Measurements from ENCODE around the gene STRBP. TPM values are rescaled to one million over a fixed set of nuclear protein-coding genes. Genes with fewer than 3 reads are reported as not detected.

Gene STRBP
- total RNA-seq, 1 donor from 2014 or later = 58.9 TPM

DNA sequence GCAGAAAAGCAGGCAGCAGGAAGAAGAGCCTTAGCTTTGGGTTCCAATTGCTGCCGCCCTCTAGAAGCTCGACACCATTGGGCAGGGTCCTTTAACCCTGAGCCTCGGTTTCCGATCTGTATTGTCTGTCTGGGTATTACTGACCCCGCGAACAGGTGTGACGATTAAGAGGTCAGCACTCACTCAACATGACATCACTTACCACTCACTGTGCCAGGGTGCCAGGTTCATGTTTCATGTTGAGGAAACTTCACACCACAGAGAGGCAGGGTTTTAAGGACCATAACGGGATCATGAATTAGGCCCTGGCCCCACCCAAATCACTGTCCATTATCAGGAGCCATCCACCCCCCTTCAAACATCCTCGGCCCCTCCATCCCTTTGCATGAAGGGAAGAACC lies 159.4 kb downstream of the STRBP start:
- no peak overlapping the region for H3K4me3 Mint-ChIP-seq
- no peaks in the 10 kb centered on the region for H3K27me3 Mint-ChIP-seq (ENCODE audit: low read depth)
- TF ChIP-seq, protein P1, sequence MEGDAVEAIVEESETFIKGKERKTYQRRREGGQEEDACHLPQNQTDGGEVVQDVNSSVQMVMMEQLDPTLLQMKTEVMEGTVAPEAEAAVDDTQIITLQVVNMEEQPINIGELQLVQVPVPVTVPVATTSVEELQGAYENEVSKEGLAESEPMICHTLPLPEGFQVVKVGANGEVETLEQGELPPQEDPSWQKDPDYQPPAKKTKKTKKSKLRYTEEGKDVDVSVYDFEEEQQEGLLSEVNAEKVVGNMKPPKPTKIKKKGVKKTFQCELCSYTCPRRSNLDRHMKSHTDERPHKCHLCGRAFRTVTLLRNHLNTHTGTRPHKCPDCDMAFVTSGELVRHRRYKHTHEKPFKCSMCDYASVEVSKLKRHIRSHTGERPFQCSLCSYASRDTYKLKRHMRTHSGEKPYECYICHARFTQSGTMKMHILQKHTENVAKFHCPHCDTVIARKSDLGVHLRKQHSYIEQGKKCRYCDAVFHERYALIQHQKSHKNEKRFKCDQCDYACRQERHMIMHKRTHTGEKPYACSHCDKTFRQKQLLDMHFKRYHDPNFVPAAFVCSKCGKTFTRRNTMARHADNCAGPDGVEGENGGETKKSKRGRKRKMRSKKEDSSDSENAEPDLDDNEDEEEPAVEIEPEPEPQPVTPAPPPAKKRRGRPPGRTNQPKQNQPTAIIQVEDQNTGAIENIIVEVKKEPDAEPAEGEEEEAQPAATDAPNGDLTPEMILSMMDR (conservative IDR thresholded peaks at IDR 0.05) = no peak
- DNase-seq (ENCODE audit: low read depth, low spot score) = no peak
- no peaks in the 10 kb centered on the region for H3K9me3 Mint-ChIP-seq
- no peak overlapping the region for H3K27ac Mint-ChIP-seq (ENCODE audit: unreplicated experiment)
- H3K4me1 Mint-ChIP-seq = no peaks in the 10 kb centered on the region
- H3K36me3 Mint-ChIP-seq (ENCODE audit: low read depth) = peaks cover 5% of the 10 kb centered on the region

DNA sequence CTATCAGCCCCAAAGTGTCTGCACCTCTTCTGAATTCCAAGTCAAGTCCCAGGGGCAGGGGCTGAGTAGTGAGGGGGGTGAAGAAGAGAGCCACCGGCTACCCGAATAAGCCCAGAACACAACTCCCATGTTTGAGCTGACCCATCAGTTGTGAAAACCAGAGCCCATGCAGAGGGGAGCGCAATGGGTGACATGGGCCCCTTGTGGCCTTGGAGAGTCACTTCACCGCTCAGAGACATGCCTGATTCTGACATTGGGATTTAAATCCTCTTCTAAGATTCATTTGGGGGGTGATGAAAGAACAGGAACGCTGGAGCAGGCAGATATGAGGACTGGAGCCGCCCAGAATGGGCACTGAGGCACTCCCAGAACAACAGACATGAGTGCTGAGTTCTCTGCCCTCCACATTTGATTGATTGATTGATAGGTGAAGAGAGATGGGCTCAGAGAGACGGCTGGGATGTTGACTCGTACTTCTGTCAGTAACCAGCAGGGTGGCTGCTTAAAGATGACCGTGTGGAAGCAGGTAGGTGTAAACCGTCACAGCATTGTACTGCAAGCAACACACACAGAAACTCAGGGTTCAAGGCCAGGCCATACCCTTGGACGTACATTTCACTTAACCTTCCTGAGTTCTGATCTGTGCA lies 160.6 kb downstream of the STRBP start:
- Mint-ChIP-seq H3K27me3 (ENCODE audit: low read depth) (no peaks in the 10 kb centered on the region), H3K27ac (ENCODE audit: unreplicated experiment) (no peak overlapping the region), H3K9me3 (no peaks in the 10 kb centered on the region), H3K4me1 (no peaks in the 10 kb centered on the region), H3K4me3 (no peak overlapping the region), H3K36me3 (ENCODE audit: low read depth) (peaks cover 2% of the 10 kb centered on the region)
- DNase-seq (ENCODE audit: low read depth, low spot score) = no peak
- TF ChIP-seq, protein P1 (conservative IDR thresholded peaks at IDR 0.05) = no peak

DNA sequence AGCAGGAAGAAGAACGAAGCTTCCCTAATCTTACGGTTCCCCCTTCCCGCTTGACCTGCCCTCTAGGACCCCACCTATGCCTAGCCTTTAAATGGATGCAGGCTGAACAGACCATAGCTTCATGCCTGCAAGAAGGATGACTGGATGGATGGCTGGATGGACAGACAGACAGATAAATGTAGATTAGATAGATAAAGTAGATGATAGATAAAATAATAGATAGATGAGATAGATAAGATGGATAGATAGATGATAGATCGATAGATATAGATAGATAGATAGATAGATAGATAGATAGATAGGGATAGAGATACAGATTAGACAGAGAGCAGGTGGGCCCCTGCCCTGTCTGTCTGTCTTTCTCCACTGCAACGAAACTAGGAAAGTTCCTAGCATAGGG lies 162.9 kb downstream of the STRBP start:
- H3K27me3 Mint-ChIP-seq (ENCODE audit: low read depth) = no peaks in the 10 kb centered on the region
- DNase-seq (ENCODE audit: low read depth, low spot score) = no peak
- H3K36me3 Mint-ChIP-seq (ENCODE audit: low read depth) = peaks cover 2% of the 10 kb centered on the region
- H3K4me1 Mint-ChIP-seq = no peaks in the 10 kb centered on the region
- TF ChIP-seq, protein P1 (conservative IDR thresholded peaks at IDR 0.05) = no peak
- H3K4me3 Mint-ChIP-seq = no peak overlapping the region
- no peak overlapping the region for H3K27ac Mint-ChIP-seq (ENCODE audit: unreplicated experiment)
- no peaks in the 10 kb centered on the region for H3K9me3 Mint-ChIP-seq

DNA sequence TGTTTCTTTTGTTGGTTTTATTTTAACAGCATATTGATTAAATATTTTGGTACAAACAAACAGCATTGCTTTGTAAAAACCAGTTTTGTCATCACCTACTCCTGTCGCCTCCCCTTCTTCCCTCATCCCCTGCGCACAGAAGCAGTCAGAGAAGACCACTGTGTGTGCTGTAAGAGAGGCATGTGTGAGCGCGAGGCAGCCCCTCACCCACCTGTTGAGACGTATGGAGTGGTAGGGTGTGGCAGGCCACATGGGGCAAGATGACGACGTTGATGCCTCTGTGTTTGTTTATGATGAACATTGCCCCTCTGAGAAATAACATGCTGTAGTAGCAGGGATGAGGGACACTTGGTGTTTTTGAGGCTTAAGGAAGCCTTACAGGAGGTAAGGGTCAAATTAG lies 163.6 kb downstream of the STRBP start:
- Mint-ChIP-seq H3K4me1 (no peaks in the 10 kb centered on the region), H3K36me3 (ENCODE audit: low read depth) (peaks cover 2% of the 10 kb centered on the region), H3K27me3 (ENCODE audit: low read depth) (no peaks in the 10 kb centered on the region), H3K4me3 (no peak overlapping the region), H3K9me3 (no peaks in the 10 kb centered on the region), H3K27ac (ENCODE audit: unreplicated experiment) (no peak overlapping the region)
- no peak for DNase-seq (ENCODE audit: low read depth, low spot score)
- TF ChIP-seq, protein P1 (conservative IDR thresholded peaks at IDR 0.05) = no peak

DNA sequence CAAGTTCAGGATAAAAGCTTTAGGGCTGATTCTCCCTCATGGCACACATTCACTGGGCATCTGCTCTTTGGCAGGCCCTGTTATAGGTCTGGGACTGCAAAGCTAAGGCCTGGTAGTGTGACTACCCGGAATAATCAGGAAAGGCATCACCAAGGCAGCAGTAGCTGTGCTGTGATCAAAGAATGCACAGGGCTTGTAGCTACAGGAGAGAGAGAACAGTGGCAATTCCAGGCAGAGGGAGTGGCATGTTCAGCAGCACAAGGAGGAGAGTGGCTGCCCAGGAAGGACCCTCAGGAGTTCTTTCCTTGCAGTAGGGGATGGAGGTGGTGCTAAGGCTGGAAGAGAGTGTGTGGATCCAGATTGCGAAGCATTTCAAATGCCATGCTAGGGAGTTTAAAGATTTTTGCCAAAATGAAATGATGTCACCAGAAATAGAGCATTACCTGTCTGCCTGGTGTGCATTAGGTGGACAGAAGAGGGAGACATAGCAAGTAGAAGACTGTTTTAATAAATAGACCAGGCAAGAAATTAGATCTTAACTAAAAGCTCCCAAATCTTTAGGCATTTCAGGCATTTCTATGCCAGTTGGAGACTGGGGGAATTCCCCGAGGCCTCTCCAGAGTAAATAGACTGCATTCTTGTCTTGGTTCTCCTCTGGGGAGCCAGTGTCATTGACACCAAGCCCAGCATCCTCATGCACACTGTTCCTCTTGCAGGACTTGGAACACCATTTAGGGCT lies 165.8 kb downstream of the STRBP start:
- Mint-ChIP-seq H3K27me3 (ENCODE audit: low read depth) (no peaks in the 10 kb centered on the region), H3K36me3 (ENCODE audit: low read depth) (peaks cover 7% of the 10 kb centered on the region), H3K4me1 (no peaks in the 10 kb centered on the region), H3K4me3 (no peak overlapping the region), H3K27ac (ENCODE audit: unreplicated experiment) (no peak overlapping the region), H3K9me3 (no peaks in the 10 kb centered on the region)
- TF ChIP-seq, protein P1 (conservative IDR thresholded peaks at IDR 0.05) = no peak
- no peak for DNase-seq (ENCODE audit: low read depth, low spot score)

Data from neural crest cell (in vitro differentiated cells).